LNCAP (cell line): ENCODE measurements around the gene PRKG1.

ENCODE experiments used
- TF ChIP-seq, protein P1 (sequence below): fragments of 450-650 bp; IDR thresholded peaks from 2 replicates; pipeline ENCODE4 v1.5.1; 2017; ENCODE audit warnings: mild to moderate bottlenecking

The PRKG1 gene

DNA sequence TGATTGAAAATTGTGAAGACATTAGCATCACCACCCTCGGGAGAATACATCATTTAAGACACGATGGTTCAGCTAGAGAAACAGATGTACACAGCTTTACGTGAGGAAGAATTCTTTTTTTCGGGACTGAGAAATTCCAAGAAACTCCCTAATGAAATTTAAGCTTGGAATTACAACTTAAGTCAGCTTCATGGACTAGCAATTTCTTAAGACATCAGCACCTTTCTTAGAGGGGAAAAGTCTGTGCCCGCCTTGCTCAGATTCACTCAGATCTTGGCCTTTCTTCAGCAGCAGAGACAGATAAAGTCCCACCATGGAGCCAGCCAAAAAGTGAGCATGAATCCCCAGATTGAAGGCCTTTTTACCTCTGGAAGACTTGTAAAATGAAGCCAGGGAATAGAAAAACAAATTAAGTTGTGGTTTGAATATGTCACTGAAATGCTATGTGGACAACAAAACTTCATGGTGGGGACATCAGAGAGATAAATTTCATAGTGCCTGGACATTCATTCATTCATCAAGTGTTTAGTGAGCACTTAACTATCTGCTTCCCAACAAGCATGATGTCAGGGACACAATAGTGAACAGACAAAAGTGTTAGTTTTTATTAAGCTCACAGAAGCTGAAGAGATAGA is 32.1 kb downstream of the PRKG1 start:
- TF ChIP-seq, protein P1, sequence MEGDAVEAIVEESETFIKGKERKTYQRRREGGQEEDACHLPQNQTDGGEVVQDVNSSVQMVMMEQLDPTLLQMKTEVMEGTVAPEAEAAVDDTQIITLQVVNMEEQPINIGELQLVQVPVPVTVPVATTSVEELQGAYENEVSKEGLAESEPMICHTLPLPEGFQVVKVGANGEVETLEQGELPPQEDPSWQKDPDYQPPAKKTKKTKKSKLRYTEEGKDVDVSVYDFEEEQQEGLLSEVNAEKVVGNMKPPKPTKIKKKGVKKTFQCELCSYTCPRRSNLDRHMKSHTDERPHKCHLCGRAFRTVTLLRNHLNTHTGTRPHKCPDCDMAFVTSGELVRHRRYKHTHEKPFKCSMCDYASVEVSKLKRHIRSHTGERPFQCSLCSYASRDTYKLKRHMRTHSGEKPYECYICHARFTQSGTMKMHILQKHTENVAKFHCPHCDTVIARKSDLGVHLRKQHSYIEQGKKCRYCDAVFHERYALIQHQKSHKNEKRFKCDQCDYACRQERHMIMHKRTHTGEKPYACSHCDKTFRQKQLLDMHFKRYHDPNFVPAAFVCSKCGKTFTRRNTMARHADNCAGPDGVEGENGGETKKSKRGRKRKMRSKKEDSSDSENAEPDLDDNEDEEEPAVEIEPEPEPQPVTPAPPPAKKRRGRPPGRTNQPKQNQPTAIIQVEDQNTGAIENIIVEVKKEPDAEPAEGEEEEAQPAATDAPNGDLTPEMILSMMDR = no peak

DNA sequence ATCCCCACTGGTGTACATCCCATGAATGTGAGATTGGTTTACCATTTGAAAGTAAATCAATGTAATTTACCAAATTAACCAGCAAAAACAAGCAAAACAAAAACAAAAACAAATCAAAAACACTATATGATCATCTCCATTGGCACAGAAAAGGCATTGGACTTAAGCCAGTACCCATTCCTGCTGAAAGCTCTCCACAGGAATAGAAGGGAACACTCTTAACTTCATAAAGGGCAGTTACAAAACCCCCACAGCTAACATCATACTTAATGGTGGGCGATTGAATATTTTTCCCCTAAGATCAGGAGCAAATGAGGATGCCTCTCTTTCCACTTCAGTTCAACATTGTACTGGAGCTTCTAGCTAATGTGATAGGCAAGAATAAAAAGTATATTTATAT is 34.1 kb downstream of the PRKG1 start:
- TF ChIP-seq, protein P1 = no peak

DNA sequence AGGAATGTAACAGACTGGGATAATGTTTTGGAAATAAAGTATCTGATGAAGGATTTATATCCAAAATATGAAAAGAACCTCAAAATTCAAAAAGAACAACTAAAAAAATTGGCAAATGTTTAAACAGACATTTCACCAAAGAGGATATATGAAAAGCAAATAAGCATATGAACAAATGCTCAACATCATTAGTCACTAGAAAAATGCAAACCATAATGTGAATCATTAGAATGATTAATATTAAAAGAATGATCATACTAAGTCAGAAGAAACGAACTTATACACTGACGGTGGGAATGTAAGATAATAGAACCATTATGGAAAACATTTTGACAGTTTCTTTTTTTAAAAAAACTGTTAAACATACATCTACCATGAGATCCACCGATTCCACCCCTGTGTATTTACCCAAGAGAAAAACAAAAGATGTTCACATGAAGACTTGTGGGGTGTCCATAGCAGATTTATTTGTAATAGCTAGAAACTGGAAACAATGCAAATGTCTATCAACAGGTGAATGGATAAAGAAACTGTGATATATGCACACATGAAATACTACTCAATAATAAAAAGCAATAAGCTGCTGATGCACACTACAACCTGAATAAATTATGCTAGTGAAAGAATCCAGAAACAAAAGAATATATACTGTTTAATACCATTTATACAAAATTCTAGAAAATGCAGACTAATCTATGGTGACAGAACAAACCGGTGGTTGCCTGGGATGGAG is 35.7 kb downstream of the PRKG1 start:
- TF ChIP-seq, protein P1 = no peak

DNA sequence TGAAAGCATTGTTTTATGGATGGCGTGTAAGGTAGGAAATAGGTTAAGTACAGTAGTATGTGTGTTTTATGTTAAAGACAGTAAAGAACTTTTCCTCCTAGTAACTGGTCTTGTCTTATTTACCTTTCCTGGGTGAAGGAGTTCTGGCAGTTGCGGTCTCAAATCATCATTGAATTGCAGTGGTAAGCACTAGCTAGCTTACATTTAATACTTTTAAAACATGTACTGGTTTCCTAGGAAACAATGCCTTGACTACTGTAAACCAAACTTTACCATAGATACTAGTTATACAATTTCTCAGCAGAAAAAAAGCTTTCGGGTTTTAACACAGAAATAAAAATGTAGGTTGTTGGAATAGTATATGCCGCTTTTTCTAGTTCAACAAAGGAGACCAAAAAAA is 37.7 kb downstream of the PRKG1 start:
- TF ChIP-seq, protein P1 = no peak

DNA sequence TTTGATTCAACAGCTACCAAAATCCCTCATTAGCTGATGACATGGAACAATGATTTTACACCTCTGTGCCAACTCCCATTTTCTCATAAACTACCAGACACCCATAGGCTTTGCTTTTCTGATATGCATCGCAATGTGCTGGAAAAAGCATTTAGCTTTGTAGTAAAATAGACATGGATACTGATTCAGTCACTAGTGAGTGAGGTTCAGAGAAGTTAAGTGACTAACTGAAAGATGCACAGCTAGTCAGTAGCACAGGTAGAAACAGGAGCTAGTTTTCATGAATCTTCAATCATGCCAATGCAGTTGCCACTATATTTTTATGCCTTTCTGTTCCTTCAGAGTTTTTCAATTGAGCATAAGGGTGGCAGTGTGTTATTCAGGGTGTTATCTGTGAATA is 38.7 kb downstream of the PRKG1 start:
- TF ChIP-seq, protein P1 = no peak

DNA sequence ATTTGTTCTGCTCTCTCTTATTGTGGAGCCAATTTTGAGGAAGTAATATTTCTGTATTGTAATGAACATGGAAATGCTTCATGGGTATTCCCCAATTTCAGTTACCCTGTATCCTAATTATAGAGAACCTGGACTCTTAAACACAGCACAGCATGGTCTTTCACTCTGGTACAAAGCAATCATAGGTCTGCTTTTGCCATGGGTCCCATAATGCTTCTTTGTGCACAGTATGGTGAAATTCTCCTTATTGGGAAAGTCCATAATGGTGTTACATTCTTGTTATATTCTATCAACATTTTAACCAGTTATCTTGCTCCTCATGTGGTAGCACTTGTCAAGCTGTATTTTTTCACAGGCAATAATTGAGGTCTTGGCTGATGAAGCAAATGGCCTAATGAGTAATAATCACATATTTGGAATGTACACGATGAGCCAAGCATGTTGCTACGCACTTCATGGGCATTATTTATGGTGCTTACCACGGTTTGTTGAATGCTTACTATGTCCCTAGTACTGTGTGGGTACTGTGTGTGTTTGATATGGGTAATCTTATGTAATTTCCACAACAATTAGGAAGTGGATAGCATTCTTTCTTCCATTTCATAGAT is 42.9 kb downstream of the PRKG1 start:
- TF ChIP-seq, protein P1 = no peak

DNA sequence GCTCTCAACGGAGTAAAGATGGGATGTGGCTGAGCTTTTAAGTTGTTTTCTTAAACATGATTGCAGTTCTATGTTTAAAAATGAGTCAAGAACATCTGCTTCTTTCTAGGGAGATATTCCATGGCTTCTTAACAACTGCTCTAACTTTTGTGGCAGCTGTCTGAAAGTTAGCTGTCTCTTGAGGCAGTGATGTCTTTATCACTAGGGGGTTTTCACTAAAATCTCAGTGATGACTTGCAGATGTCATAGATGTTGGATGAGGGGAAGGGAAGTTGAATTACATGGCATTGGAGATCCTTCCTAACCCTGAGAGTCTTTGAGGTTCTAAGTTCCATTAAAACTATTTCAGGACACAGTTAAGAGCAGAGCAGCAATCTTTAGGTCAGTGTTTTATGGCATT is 43.5 kb downstream of the PRKG1 start:
- TF ChIP-seq, protein P1 = no peak
